Astrocyte (in vitro differentiated cells and primary cell): ENCODE measurements around the gene E4F1. TPM values are rescaled to one million over a fixed set of nuclear protein-coding genes. Genes with fewer than 3 reads are reported as not detected.

Source experiments
- DNase-seq: peaks from one replicate; pipeline ENCODE4 v3.0.0-alpha.2; 2010; ENCODE audit warnings: low read depth
- FAIRE-seq: peaks from 2 replicates; lab custom pipeline; 2011; peaks lifted over from hg19 to GRCh38; lab: Jason Lieb, UNC
- H2AFZ ChIP-seq: 2 replicates; pipeline ENCODE4 v1.6.0; 2012; ENCODE audit warnings: low read depth, low read length, inconsistent platforms
- H3K27ac ChIP-seq: 2 replicates; pipeline ENCODE4 v1.5.1; 2011; ENCODE audit warnings: low read depth, low read length, inconsistent platforms
- H3K27me3 ChIP-seq: 2 replicates; pipeline ENCODE4 v1.6.0; 2011; ENCODE audit warnings: low read length, inconsistent platforms; ENCODE audit not compliant: insufficient read depth
- H3K36me3 ChIP-seq: 2 replicates; pipeline ENCODE4 v1.5.1; 2011; ENCODE audit warnings: low read length, inconsistent platforms; ENCODE audit not compliant: insufficient read depth
- H3K4me1 ChIP-seq: 2 replicates; pipeline ENCODE4 v1.5.1; 2011; ENCODE audit warnings: low read length, inconsistent platforms; ENCODE audit not compliant: insufficient read depth
- H3K4me2 ChIP-seq: 2 replicates; pipeline ENCODE4 v1.6.0; 2012; ENCODE audit warnings: low read length, inconsistent platforms
- H3K4me3 ChIP-seq: 2 replicates; pipeline ENCODE4 v1.5.1; 2011; ENCODE audit warnings: low read depth, mild to moderate bottlenecking, low read length, inconsistent platforms; ENCODE audit not compliant: insufficient read depth
- H3K79me2 ChIP-seq: 2 replicates; pipeline ENCODE4 v1.6.0; 2012; ENCODE audit warnings: mild to moderate bottlenecking, low read length, inconsistent platforms; ENCODE audit not compliant: insufficient read depth
- H3K9ac ChIP-seq: 2 replicates; pipeline ENCODE4 v1.6.0; 2012; ENCODE audit warnings: mild to moderate bottlenecking, low read length, inconsistent platforms
- H3K9me3 ChIP-seq: 2 replicates; pipeline ENCODE4 v1.5.1; 2012; ENCODE audit warnings: low read depth, mild to moderate bottlenecking, low read length, inconsistent platforms; ENCODE audit not compliant: insufficient read depth
- H4K20me1 ChIP-seq: 2 replicates; pipeline ENCODE4 v1.6.0; 2012; ENCODE audit warnings: low read length, inconsistent platforms; ENCODE audit not compliant: insufficient read depth
- H3K27ac Mint-ChIP-seq: one replicate; pipeline ENCODE4 v1.8.0; 2021; ENCODE audit warnings: mild to moderate bottlenecking, mixed read lengths; ENCODE audit not compliant: unreplicated experiment
- H3K27me3 Mint-ChIP-seq: one replicate; pipeline ENCODE4 v1.8.0; 2021; ENCODE audit warnings: low read depth, mixed read lengths; ENCODE audit not compliant: unreplicated experiment
- H3K36me3 Mint-ChIP-seq: one replicate; pipeline ENCODE4 v1.8.0; 2021; ENCODE audit warnings: low read depth, mixed read lengths; ENCODE audit not compliant: unreplicated experiment
- H3K4me1 Mint-ChIP-seq: one replicate; pipeline ENCODE4 v1.8.0; 2021; ENCODE audit warnings: low read depth, mixed read lengths; ENCODE audit not compliant: unreplicated experiment
- H3K4me3 Mint-ChIP-seq: one replicate; pipeline ENCODE4 v1.8.0; 2021; ENCODE audit warnings: mild to moderate bottlenecking, moderate library complexity, mixed read lengths; ENCODE audit not compliant: unreplicated experiment
- H3K9me3 Mint-ChIP-seq: one replicate; pipeline ENCODE4 v1.8.0; 2021; ENCODE audit warnings: mild to moderate bottlenecking, mixed read lengths; ENCODE audit not compliant: unreplicated experiment
- CTCF ChIP-seq: IDR thresholded peaks from 2 replicates; pipeline ENCODE4 v1.5.1; 2011; ENCODE audit warnings: low read depth, mild to moderate bottlenecking, inconsistent platforms, low read length, moderate library complexity; ENCODE audit not compliant: insufficient read depth
- EZH2 ChIP-seq: IDR thresholded peaks from 2 replicates; pipeline ENCODE4 v1.6.1; 2012; ENCODE audit warnings: mild to moderate bottlenecking, low read length, inconsistent platforms; ENCODE audit not compliant: insufficient read depth
- total RNA-seq: library from RNA; stranded (reverse); gene quantifications from 2 replicates; pipeline ENCODE4 v1.2.1, GENCODE V29; 2021

E4F1 gene
- total RNA-seq, 1 donor from 2014 or later, result 22.8 TPM

GRCh38 chr16:2236337-2237101 is 13.1 kb downstream of the E4F1 start, which contains the start of gene DNASE1L2:
TSS of gene DNASE1L2 (plus strand) at chr16:2236444. CDS start at chr16:2236817, 373 bp downstream.
- H3K27ac ChIP-seq, result no peak within 1 kb of the TSS
- Mint-ChIP-seq H3K36me3 (peaks cover 3% of the 10 kb centered on the region), H3K4me3 (peak within 1 kb of the TSS; percentile 20), H3K27me3 (no peaks in the 10 kb centered on the region), H3K27ac (peak within 1 kb of the TSS; percentile 26), H3K4me1 (no peaks in the 10 kb centered on the region), H3K9me3 (no peaks in the 10 kb centered on the region)
- DNase-seq, result no peak
- peak within 1 kb of the TSS; percentile 81 for H3K4me2 ChIP-seq
- H3K4me3 ChIP-seq, result peak within 1 kb of the TSS; percentile 17
- H3K27me3 ChIP-seq, result peaks cover 4% of the 10 kb centered on the region
- FAIRE-seq, result no peak
- no peaks in the 10 kb centered on the region for H3K79me2 ChIP-seq
- peaks cover under 1% of the 10 kb centered on the region for H3K36me3 ChIP-seq
- peaks cover 27% of the 10 kb centered on the region for H4K20me1 ChIP-seq
- no peaks in the 10 kb centered on the region for H3K9me3 ChIP-seq
- H2AFZ ChIP-seq, result no peak within 1 kb of the TSS
- H3K4me1 ChIP-seq, result peaks cover 10% of the 10 kb centered on the region
- TF ChIP-seq CTCF, result no peak
- peak; percentile 35 for TF ChIP-seq EZH2
- no peak within 1 kb of the TSS for H3K9ac ChIP-seq

- Mint-ChIP-seq H3K4me3 (no peak overlapping the region), H3K4me1 (no peaks in the 10 kb centered on the region), H3K9me3 (no peaks in the 10 kb centered on the region), H3K27ac (no peak overlapping the region), H3K27me3 (no peaks in the 10 kb centered on the region), H3K36me3 (peaks cover 3% of the 10 kb centered on the region)
- DNase-seq (no peak), FAIRE-seq (no peak)
- no peaks in the 10 kb centered on the region for H3K9me3 ChIP-seq
- H4K20me1 ChIP-seq, result peaks cover 22% of the 10 kb centered on the region
- no peak overlapping the region for H3K27ac ChIP-seq
- H3K4me1 ChIP-seq, result peaks cover 10% of the 10 kb centered on the region
- TF ChIP-seq CTCF (no peak), EZH2 (peak; percentile 85)
- H3K79me2 ChIP-seq, result no peaks in the 10 kb centered on the region
- no peak overlapping the region for H2AFZ ChIP-seq
- H3K36me3 ChIP-seq, result no peaks in the 10 kb centered on the region
- no peak overlapping the region for H3K9ac ChIP-seq
- peaks cover 4% of the 10 kb centered on the region for H3K27me3 ChIP-seq
- H3K4me2 ChIP-seq, result peak overlapping the region; percentile 81
- peak overlapping the region; percentile 17 for H3K4me3 ChIP-seq
Observed at GRCh38 chr16:2237102-2237482, 13.7 kb downstream of the E4F1 start.

DNA sequence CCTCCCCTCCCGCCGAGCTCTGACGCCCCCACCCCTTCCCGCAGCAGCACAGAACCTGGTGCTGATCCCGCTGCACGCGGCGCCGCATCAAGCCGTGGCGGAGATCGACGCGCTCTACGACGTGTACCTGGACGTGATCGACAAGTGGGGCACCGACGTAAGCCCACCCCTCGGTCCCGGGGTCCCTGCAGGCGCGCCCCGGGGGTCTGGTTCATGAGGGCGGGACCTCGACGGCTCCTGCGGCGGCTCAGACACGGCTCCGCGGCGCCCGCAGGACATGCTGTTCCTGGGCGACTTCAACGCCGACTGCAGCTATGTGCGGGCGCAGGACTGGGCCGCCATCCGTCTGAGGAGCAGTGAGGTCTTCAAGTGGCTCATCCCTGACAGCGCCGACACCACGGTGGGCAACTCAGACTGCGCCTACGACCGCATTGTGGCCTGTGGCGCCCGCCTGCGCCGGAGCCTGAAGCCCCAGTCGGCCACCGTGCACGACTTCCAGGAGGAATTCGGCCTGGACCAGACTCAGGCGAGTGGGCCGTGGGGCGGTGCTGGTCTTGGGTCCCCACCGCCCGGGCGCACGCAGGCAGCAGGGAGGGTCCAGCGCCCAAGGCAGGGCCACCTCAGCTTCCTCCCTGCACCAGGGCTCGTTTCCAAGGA is 14.2 kb downstream of the E4F1 start:
- Histone ChIP-seq H3K79me2 (no peaks in the 10 kb centered on the region), H4K20me1 (peaks cover 25% of the 10 kb centered on the region), H3K36me3 (no peaks in the 10 kb centered on the region), H3K27ac (no peak overlapping the region), H3K4me3 (no peak overlapping the region), H3K9ac (no peak overlapping the region), H3K4me1 (peaks cover 10% of the 10 kb centered on the region), H2AFZ (no peak overlapping the region), H3K4me2 (no peak overlapping the region), H3K9me3 (no peaks in the 10 kb centered on the region), H3K27me3 (peaks cover 4% of the 10 kb centered on the region)
- Mint-ChIP-seq H3K4me3 (no peak overlapping the region), H3K27ac (no peak overlapping the region), H3K4me1 (no peaks in the 10 kb centered on the region), H3K36me3 (peaks cover 3% of the 10 kb centered on the region), H3K9me3 (no peaks in the 10 kb centered on the region), H3K27me3 (no peaks in the 10 kb centered on the region)
- no peak for DNase-seq
- TF ChIP-seq EZH2 (peak; percentile 12), CTCF (no peak)
- FAIRE-seq, result no peak
